SK-N-SH (cell line): ENCODE measurements around the gene SETBP1. TPM values are rescaled to one million over a fixed set of nuclear protein-coding genes. Genes with fewer than 3 reads are reported as not detected.
A peak's percentile ranks its signal among the peaks of the same experiment; 100 is the strongest.

ENCODE experiments used
- CTCF ChIA-PET: fragments of 300-600, 350-600 bp; formaldehyde crosslinking; extraction: SDS; loops from one replicate; lab custom pipeline; 2021; lab: Yijun Ruan, JAX
- POLR2A ChIA-PET: fragments of 350-600 bp; sonication (Branson Sonifier 250); formaldehyde crosslinking; extraction: SDS; loops from one replicate; lab custom pipeline; 2020; ENCODE audit warnings: antibody characterized with exemption, inconsistent platforms; lab: Yijun Ruan, JAX
- DNase-seq: peaks from one replicate; pipeline ENCODE4 v3.0.0; 2012
- H2AFZ ChIP-seq: fragments of 200-600 bp; sonication (generic); 2 replicates; pipeline ENCODE4 v1.8.1; 2016; ENCODE audit warnings: antibody characterized with exemption, mild to moderate bottlenecking, low read depth
- H3F3A ChIP-seq: fragments of 200-600 bp; sonication (generic); replicated peaks from 2 replicates; pipeline ENCODE3; 2016; ENCODE audit warnings: antibody characterized with exemption, mild to moderate bottlenecking; ENCODE audit not compliant: insufficient read depth
- H3K27ac ChIP-seq, 2 experiments: fragments of 200-500 bp in 1 of 2; fragments of 200-600 bp in 1 of 2; sonication (Bioruptor generic) in 1 of 2; sonication (generic), shearing (Covaris generic) in 1 of 2; 2 replicates each; pipeline versions ENCODE4 v1.5.1 to v1.6.1; 2014 to 2016; ENCODE audit warnings: low read depth in 2 of 2, inconsistent platforms in 1 of 2, low read length in 1 of 2, mild to moderate bottlenecking in 1 of 2, mixed read lengths in 1 of 2
- H3K27me3 ChIP-seq: fragments of 200-600 bp; sonication (generic), shearing (Covaris generic); 2 replicates; pipeline ENCODE4 v1.6.1; 2016; ENCODE audit warnings: mixed run types; ENCODE audit not compliant: insufficient read depth
- H3K36me3 ChIP-seq, 2 experiments: fragments of 200-500 bp in 1 of 2; fragments of 200-600 bp in 1 of 2; sonication (Bioruptor generic) in 1 of 2; sonication (generic) in 1 of 2; replicated peaks in 1 of 2; 2 replicates each; pipeline versions ENCODE3 to v1.5.1; 2014 to 2016; ENCODE audit warnings: low read length in 1 of 2, mild to moderate bottlenecking in 1 of 2; ENCODE audit not compliant: insufficient read depth in 2 of 2, control insufficient read depth in 1 of 2
- H3K4me1 ChIP-seq, 2 experiments: fragments of 200-500 bp in 1 of 2; fragments of 200-600 bp in 1 of 2; sonication (Bioruptor generic) in 1 of 2; sonication (generic), shearing (Covaris generic) in 1 of 2; 2 replicates each; pipeline versions ENCODE4 v1.5.1 to v1.6.1; 2014 to 2016; ENCODE audit warnings: low read depth in 1 of 2, low read length in 1 of 2, mixed run types in 1 of 2; ENCODE audit not compliant: insufficient read depth in 2 of 2, control insufficient read depth in 1 of 2
- H3K4me2 ChIP-seq: fragments of 200-600 bp; sonication (generic), shearing (Covaris generic); 2 replicates; pipeline ENCODE4 v1.6.1; 2017; ENCODE audit warnings: mixed run types
- H3K4me3 ChIP-seq, 2 experiments: fragments of 200-500 bp in 1 of 2; fragments of 200-600 bp in 1 of 2; sonication (Bioruptor generic) in 1 of 2; sonication (generic), shearing (Covaris generic) in 1 of 2; 2 replicates each; pipeline versions ENCODE4 v1.5.1 to v1.8.1; 2014 to 2016; ENCODE audit warnings: low read depth in 2 of 2, inconsistent platforms in 1 of 2, low read length in 1 of 2, mild to moderate bottlenecking in 1 of 2, mixed read lengths in 1 of 2, moderate library complexity in 1 of 2
- H3K79me2 ChIP-seq: fragments of 200-600 bp; sonication (generic); 2 replicates; pipeline ENCODE4 v1.8.1; 2017; ENCODE audit warnings: mild to moderate bottlenecking; ENCODE audit not compliant: insufficient read depth
- H3K9ac ChIP-seq: fragments of 200-600 bp; sonication (generic); 2 replicates; pipeline ENCODE4 v1.6.1; 2017; ENCODE audit warnings: mixed run types
- H3K9me2 ChIP-seq: fragments of 200-600 bp; sonication (generic); 2 replicates; pipeline ENCODE4 v1.6.1; 2017; ENCODE audit warnings: mixed run types
- H3K9me3 ChIP-seq: fragments of 200-600 bp; sonication (generic); 2 replicates; pipeline ENCODE4 v1.6.1; 2017; ENCODE audit warnings: mixed run types, mild to moderate bottlenecking, moderate library complexity
- H4K20me1 ChIP-seq: fragments of 200-600 bp; sonication (generic); 2 replicates; pipeline ENCODE4 v1.6.1; 2017; ENCODE audit warnings: mild to moderate bottlenecking, mixed run types; ENCODE audit not compliant: insufficient read depth
- CHD2 ChIP-seq: fragments of 150-350 bp; IDR thresholded peaks from 2 replicates; pipeline ENCODE4 v1.6.1; 2018; ENCODE audit warnings: low read length; ENCODE audit not compliant: partially characterized antibody
- ELF1 ChIP-seq: IDR thresholded peaks from 2 replicates; pipeline ENCODE4 v1.4.0; 2012
- EP300 ChIP-seq, 2 experiments: IDR thresholded peaks; 2 replicates each; pipeline versions ENCODE4 v1.4.0 to v1.6.1; 2012; ENCODE audit warnings: borderline replicate concordance in 1 of 2, low read depth in 1 of 2, low read length in 1 of 2
- EZH2phosphoT487 ChIP-seq: fragments of 200-600 bp; sonication (generic); IDR thresholded peaks from 2 replicates; pipeline ENCODE4 v1.6.1; 2017; ENCODE audit warnings: low read depth, mixed run types, mild to moderate bottlenecking, antibody characterized with exemption, moderate library complexity, borderline replicate concordance
- FOXM1 ChIP-seq: IDR thresholded peaks from 2 replicates; pipeline ENCODE4 v1.4.0; 2012; ENCODE audit warnings: low read depth, mild to moderate bottlenecking
- GABPA ChIP-seq: IDR thresholded peaks from 2 replicates; pipeline ENCODE4 v1.4.0; 2012; ENCODE audit warnings: low read depth, mild to moderate bottlenecking
- GATA2 ChIP-seq: sonication (generic); formaldehyde crosslinking; IDR thresholded peaks from 2 replicates; pipeline ENCODE4 v1.5.0; 2020; ENCODE audit warnings: mild to moderate bottlenecking, missing genetic modification reagents
- NFIC ChIP-seq: IDR thresholded peaks from 2 replicates; pipeline ENCODE4 v1.4.0; 2012; ENCODE audit warnings: borderline replicate concordance
- POLR2AphosphoS5 ChIP-seq: IDR thresholded peaks from 2 replicates; pipeline ENCODE4 v1.6.1; 2012; ENCODE audit warnings: low read depth, low read length
- RAD21 ChIP-seq: IDR thresholded peaks from 2 replicates; pipeline ENCODE4 v1.6.1; 2012; ENCODE audit warnings: mild to moderate bottlenecking, low read length
- RCOR1 ChIP-seq: fragments of 150-350 bp; IDR thresholded peaks from 2 replicates; pipeline ENCODE4 v1.6.1; 2017; ENCODE audit warnings: antibody characterized with exemption, low read length
- RFX5 ChIP-seq: IDR thresholded peaks from 2 replicates; pipeline ENCODE4 v1.6.1; 2012; ENCODE audit warnings: mild to moderate bottlenecking, improper control_type of control experiment, low read length
- TAF1 ChIP-seq: IDR thresholded peaks from 2 replicates; pipeline ENCODE4 v1.6.1; 2012; ENCODE audit warnings: low read depth, mild to moderate bottlenecking, low read length, moderate library complexity, borderline replicate concordance
- TCF12 ChIP-seq: IDR thresholded peaks from 2 replicates; pipeline ENCODE4 v1.4.0; 2012
- TEAD4 ChIP-seq: IDR thresholded peaks from 2 replicates; pipeline ENCODE4 v1.4.0; 2012; ENCODE audit warnings: mild to moderate bottlenecking, borderline replicate concordance; ENCODE audit not compliant: insufficient read depth
- YY1 ChIP-seq: IDR thresholded peaks from 2 replicates; pipeline ENCODE4 v1.4.0; 2012; ENCODE audit warnings: low read depth, mild to moderate bottlenecking
- WGBS: methylation state at CpG from one replicate; pipeline ENCODE4 v1.1.6; 2017; ENCODE audit warnings: low lambda C conversion rate; 5-methylcytosine and 5-hydroxymethylcytosine counted together
- polyA plus RNA-seq, 3 experiments: library from polyadenylated mRNA; depleted of rRNA; stranded (reverse); fragments of >200 nt; gene quantifications; 2 replicates each; pipeline ENCODE4 v1.2.3, GENCODE V29; 2012
- TF ChIP-seq, protein P1 (sequence below): IDR thresholded peaks from 2 replicates; pipeline ENCODE4 v1.4.0; 2012; ENCODE audit warnings: low read depth, borderline replicate concordance
- TF ChIP-seq, protein P2 (sequence below): IDR thresholded peaks from 2 replicates; pipeline ENCODE4; 2012
- TF ChIP-seq, protein P3 (sequence below): IDR thresholded peaks from 2 replicates; pipeline ENCODE4 v1.4.0; 2012; ENCODE audit warnings: low read depth

The SETBP1 gene
- polyA plus RNA-seq, 1 of the 3 experiments (the other 2 are of a cell fraction): 3.0 TPM

DNA sequence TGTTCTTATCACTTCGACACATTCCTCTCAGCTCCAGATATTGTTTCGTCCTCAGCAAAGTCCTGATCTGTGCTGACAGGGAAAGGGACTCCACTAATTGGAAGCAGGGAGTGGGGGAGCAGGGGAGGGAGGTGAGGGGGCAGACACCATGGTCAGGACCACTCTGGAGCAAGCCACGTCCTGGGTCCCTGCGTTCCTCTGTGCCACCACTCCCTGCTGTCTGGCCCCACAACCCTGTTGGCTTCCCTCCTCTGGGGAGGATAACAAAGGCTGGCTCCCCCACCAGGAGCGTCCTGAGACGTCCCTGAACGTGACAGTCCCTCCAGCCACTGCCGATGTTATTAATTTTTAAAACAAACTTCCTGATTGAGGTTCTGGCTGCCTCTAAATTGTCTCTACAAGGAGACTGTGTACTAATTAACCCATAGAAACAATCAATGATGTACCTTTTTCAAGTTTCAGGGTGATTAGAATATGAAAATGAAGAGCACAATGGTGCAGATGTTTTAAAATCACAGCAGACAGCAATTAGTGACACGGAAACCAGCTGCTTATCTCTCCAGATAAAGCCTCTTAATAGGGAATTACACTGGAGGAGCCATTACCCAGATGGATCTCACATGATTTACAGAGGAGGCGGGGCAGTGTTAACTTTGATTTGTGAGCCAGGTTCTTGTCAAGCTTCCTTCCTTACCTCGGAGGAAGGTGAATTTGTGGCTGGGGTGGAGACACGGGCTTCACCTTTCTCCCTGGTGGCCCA is 257.5 kb downstream of the SETBP1 start:
- no peak overlapping the region for H3K9ac ChIP-seq
- no peak overlapping the region for H3K4me2 ChIP-seq
- H4K20me1 ChIP-seq: no peaks in the 10 kb centered on the region
- CTCF ChIA-PET: interaction anchor here (0.8 to 3.8 kb wide), 4 partner anchors 10 to 588 kb away, joined by 3 to 17 read pairs (median 4); no protein-coding TSS in a partner anchor
- H3K27me3 ChIP-seq: no peaks in the 10 kb centered on the region
- no peaks in the 10 kb centered on the region for H3K9me3 ChIP-seq
- H3F3A ChIP-seq: no peaks in the 10 kb centered on the region
- DNase-seq: peak; percentile 68
- no peak overlapping the region for H2AFZ ChIP-seq
- peak; percentile 90 for TF ChIP-seq GATA2 (CRISPR knock-in tag)
- peak in 1 of 2 experiments; percentile 78; a peak in 2 of 4 replicates for TF ChIP-seq EP300 (IDR thresholded peaks at IDR 0.05; ENCODE audit: borderline replicate concordance in 1 of 2, low read depth in 1 of 2, low read length in 1 of 2)
- TF ChIP-seq ELF1: no peak
- TF ChIP-seq RCOR1: peak; percentile 85
- 0 out of 2 replicates have a peak, but pooled peaks have one; percentile 23 for TF ChIP-seq TCF12
- WGBS: 45% methylated on average over 10 of the region's 12 CpGs
- peak overlapping the region in 1 of 2 experiments; percentile 28; a peak in 2 of 4 replicates for H3K27ac ChIP-seq
- peaks cover 0 to 5% of the 10 kb centered on the region in 2 experiments for H3K36me3 ChIP-seq
- H3K9me2 ChIP-seq: 0 out of 2 replicates have a peak, but pooled peaks cover 3% of the 10 kb centered on the region
- no peaks in the 10 kb centered on the region for H3K79me2 ChIP-seq
- peaks cover 5 to 17% of the 10 kb centered on the region in 2 experiments; a peak in 2 of 4 replicates for H3K4me1 ChIP-seq
- POLR2A ChIA-PET: no interaction called here
- H3K4me3 ChIP-seq: peak overlapping the region in 1 of 2 experiments; percentile 29; a peak in 1 of 4 replicates

DNA sequence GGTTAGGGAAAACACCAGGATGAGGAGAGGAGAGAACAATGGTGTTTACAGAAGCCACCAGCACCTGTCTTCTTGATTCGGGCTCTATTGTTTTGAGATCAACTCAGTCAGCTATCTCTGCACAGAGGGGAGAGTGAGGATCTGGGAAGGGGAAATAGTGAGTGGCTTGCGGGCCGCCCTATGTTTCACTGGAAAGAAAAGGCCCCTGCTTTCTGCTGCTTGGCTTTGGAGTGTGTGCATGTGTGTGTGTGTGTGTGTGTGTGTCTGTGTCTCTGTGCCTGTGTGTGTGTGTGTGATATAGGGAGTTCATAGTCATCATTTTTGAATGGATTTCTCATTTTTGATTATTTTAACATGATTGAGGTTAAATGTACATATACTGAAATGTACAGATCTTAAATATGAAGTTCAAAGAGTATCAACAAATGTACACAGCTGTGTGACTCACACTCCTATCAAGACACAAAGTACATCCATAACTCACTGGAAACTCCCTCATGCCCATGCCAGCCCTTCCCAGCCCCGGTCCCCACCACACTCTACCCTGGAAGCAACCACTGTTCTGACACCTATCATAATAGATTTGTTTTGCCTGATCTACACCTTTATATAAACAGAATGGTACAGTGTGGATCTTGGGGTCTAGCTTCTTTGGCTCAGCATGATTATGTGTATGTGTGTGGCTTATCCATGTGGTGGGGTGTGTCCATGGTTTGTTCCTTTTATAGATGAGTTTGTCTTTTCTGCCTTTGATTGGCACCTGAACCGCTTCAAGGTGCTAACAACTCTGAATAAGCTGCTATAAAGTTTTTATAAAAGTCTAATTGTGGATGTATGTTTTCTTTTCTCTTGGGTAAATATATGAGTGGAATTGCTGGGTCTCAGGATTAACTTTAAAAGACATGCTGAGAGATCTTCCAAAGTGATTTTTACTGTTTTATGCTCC is 258.3 kb downstream of the SETBP1 start:
- peak; percentile 21 for DNase-seq
- H3K9me2 ChIP-seq: 0 out of 2 replicates have a peak, but pooled peaks cover 3% of the 10 kb centered on the region
- peaks cover 7 to 17% of the 10 kb centered on the region in 2 experiments; a peak in 2 of 4 replicates for H3K4me1 ChIP-seq
- H3K79me2 ChIP-seq: no peaks in the 10 kb centered on the region
- H4K20me1 ChIP-seq: no peaks in the 10 kb centered on the region
- POLR2A ChIA-PET: no interaction called here
- H3K27ac ChIP-seq: no peak overlapping the region
- H2AFZ ChIP-seq: no peak overlapping the region
- H3K36me3 ChIP-seq: peaks cover 0 to 5% of the 10 kb centered on the region in 2 experiments
- no peaks in the 10 kb centered on the region for H3K9me3 ChIP-seq
- no peak overlapping the region for H3K4me2 ChIP-seq
- H3F3A ChIP-seq: no peaks in the 10 kb centered on the region
- TF ChIP-seq, protein P1, sequence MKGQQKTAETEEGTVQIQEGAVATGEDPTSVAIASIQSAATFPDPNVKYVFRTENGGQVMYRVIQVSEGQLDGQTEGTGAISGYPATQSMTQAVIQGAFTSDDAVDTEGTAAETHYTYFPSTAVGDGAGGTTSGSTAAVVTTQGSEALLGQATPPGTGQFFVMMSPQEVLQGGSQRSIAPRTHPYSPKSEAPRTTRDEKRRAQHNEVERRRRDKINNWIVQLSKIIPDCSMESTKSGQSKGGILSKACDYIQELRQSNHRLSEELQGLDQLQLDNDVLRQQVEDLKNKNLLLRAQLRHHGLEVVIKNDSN: no peak
- no peak for TF ChIP-seq ELF1
- no peak for TF ChIP-seq CHD2
- TF ChIP-seq POLR2AphosphoS5: no peak
- TF ChIP-seq RAD21: no peak
- TF ChIP-seq, protein P2, sequence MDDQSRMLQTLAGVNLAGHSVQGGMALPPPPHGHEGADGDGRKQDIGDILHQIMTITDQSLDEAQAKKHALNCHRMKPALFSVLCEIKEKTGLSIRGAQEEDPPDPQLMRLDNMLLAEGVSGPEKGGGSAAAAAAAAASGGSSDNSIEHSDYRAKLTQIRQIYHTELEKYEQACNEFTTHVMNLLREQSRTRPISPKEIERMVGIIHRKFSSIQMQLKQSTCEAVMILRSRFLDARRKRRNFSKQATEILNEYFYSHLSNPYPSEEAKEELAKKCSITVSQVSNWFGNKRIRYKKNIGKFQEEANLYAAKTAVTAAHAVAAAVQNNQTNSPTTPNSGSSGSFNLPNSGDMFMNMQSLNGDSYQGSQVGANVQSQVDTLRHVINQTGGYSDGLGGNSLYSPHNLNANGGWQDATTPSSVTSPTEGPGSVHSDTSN: no peak
- no peak for TF ChIP-seq YY1
- no peak for TF ChIP-seq NFIC
- TF ChIP-seq, protein P3, sequence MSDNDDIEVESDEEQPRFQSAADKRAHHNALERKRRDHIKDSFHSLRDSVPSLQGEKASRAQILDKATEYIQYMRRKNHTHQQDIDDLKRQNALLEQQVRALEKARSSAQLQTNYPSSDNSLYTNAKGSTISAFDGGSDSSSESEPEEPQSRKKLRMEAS: no peak
- no peak for TF ChIP-seq TEAD4
- TF ChIP-seq TAF1: no peak
- no peak for TF ChIP-seq RCOR1
- TF ChIP-seq FOXM1: no peak
- TF ChIP-seq RFX5: no peak
- no peak for TF ChIP-seq EZH2phosphoT487
- TF ChIP-seq TCF12: no peak
- no peak for TF ChIP-seq GABPA
- 82% methylated on average over 5 of the region's 5 CpGs for WGBS
- H3K9ac ChIP-seq: no peak overlapping the region
- no peak overlapping the region for H3K4me3 ChIP-seq
- no peaks in the 10 kb centered on the region for H3K27me3 ChIP-seq
- CTCF ChIA-PET: interaction anchor here (1.2 to 3.8 kb wide), 3 partner anchors 9 to 274 kb away, joined by 3 to 17 read pairs (median 5); no protein-coding TSS in a partner anchor
